Tibial nerve (tissue), 4 donors: ENCODE results near the gene ESRRG. TPM values are rescaled to one million over a fixed set of nuclear protein-coding genes. Genes with fewer than 3 reads are reported as not detected.

Experiments
- DNase-seq, 2 donors: peaks; one replicate each; pipeline ENCODE4 v3.0.0-alpha.2; 2019; ENCODE audit warnings: low spot score in 2 of 2
- H3K27ac ChIP-seq, 4 donors: fragments of 200-600 bp; sonication (generic) in 3 of 4; one replicate each; pipeline ENCODE4 v1.5.1; 2017 to 2019; ENCODE audit warnings: mild to moderate bottlenecking in 1 of 4
- H3K27me3 ChIP-seq, 2 donors: fragments of 200-600 bp; sonication (generic) in 1 of 2; one replicate each; pipeline versions ENCODE4 v1.5.1 to v1.6.0; 2017 to 2019
- H3K36me3 ChIP-seq, 3 donors: fragments of 200-600 bp; sonication (generic); one replicate each; pipeline ENCODE4 v1.5.1; 2018 to 2019
- H3K4me1 ChIP-seq, 4 donors: fragments of 200-600 bp; sonication (generic) in 3 of 4; one replicate each; pipeline ENCODE4 v1.5.1; 2017 to 2019
- H3K4me3 ChIP-seq, 4 donors: fragments of 200-600 bp; sonication (generic) in 3 of 4; one replicate each; pipeline ENCODE4 v1.5.1; 2017 to 2019; ENCODE audit warnings: mild to moderate bottlenecking in 1 of 4, moderate library complexity in 1 of 4
- H3K9me3 ChIP-seq, 4 donors: fragments of 200-600 bp; sonication (generic) in 3 of 4; one replicate each; pipeline ENCODE4 v1.5.1; 2017 to 2019
- CTCF ChIP-seq, 5 experiments: fragments of 200-600 bp in 3 of 5; fragments of 450-650 bp in 2 of 5; sonication (generic) in 3 of 5; IDR thresholded peaks; one replicate each; pipeline ENCODE4 v1.5.1; 2016 to 2019; ENCODE audit warnings: antibody characterized with exemption in 5 of 5, mild to moderate bottlenecking in 3 of 5, moderate library complexity in 2 of 5
- EP300 ChIP-seq, 2 donors: sonication (generic); formaldehyde crosslinking; IDR thresholded peaks; one replicate each; pipeline ENCODE4 v1.6.1; 2017; ENCODE audit warnings: antibody characterized with exemption in 2 of 2, mild to moderate bottlenecking in 1 of 2
- POLR2A ChIP-seq, 2 donors: fragments of 450-650 bp; IDR thresholded peaks; one replicate each; pipeline ENCODE4 v1.6.1; 2017; ENCODE audit warnings: antibody characterized with exemption in 2 of 2, mild to moderate bottlenecking in 2 of 2, moderate library complexity in 2 of 2
- WGBS, 2 donors: methylation state at CpG; one replicate each; pipeline ENCODE4 v1.1.5; 2018; 5-methylcytosine and 5-hydroxymethylcytosine counted together
- total RNA-seq, 4 donors: library from RNA; depleted of rRNA; stranded (reverse); fragments of >200 nt; gene quantifications; one replicate each; pipeline ENCODE4 v1.1.0, GENCODE V29; 2016

ESRRG gene
- total RNA-seq, 4 donors from 2014 or later, result 1.4 to 3.3 (median 1.6) TPM

- no peak for DNase-seq
- Histone ChIP-seq H3K36me3 (no peaks in the 10 kb centered on the region), H3K27me3 (no peaks in the 10 kb centered on the region), H3K27ac (no peak overlapping the region), H3K4me1 (no peaks in the 10 kb centered on the region), H3K9me3 (no peaks in the 10 kb centered on the region), H3K4me3 (no peak overlapping the region)
- 85 to 90% methylated on average over 6 of the region's 6 CpGs for WGBS, 2 donors
- TF ChIP-seq POLR2A (IDR thresholded peaks at IDR 0.05) (no peak), CTCF (IDR thresholded peaks at IDR 0.05) (no peak), EP300 (IDR thresholded peaks at IDR 0.05) (no peak)
Measured at GRCh38 chr1:216626394-216627067, 96.7 kb downstream of the ESRRG start.

GRCh38 chr1:216621536-216621935 lies 101.7 kb downstream of the ESRRG start:
- TF ChIP-seq EP300 (IDR thresholded peaks at IDR 0.05), result no peak
- no peak for TF ChIP-seq CTCF (IDR thresholded peaks at IDR 0.05)
- no peak for TF ChIP-seq POLR2A (IDR thresholded peaks at IDR 0.05)
- H3K27me3 ChIP-seq, result no peaks in the 10 kb centered on the region

GRCh38 chr1:216617081-216617875 lies 106.0 kb downstream of the ESRRG start:
- Histone ChIP-seq H3K36me3 (no peaks in the 10 kb centered on the region), H3K4me3 (no peak overlapping the region), H3K27ac (no peak overlapping the region), H3K27me3 (no peaks in the 10 kb centered on the region), H3K9me3 (no peaks in the 10 kb centered on the region), H3K4me1 (no peaks in the 10 kb centered on the region)
- WGBS, 2 donors, result 50 to 59% methylated on average over 5 of the region's 5 CpGs
- DNase-seq, result no peak
- no peak for TF ChIP-seq EP300 (IDR thresholded peaks at IDR 0.05)
- no peak for TF ChIP-seq POLR2A (IDR thresholded peaks at IDR 0.05)
- TF ChIP-seq CTCF (IDR thresholded peaks at IDR 0.05), result no peak

More at GRCh38 chr1:216621536-216621935, 101.7 kb downstream of the ESRRG start:
- Histone ChIP-seq H3K27ac (no peak overlapping the region), H3K4me1 (no peaks in the 10 kb centered on the region), H3K4me3 (no peak overlapping the region), H3K36me3 (no peaks in the 10 kb centered on the region), H3K9me3 (no peaks in the 10 kb centered on the region)
- no peak for DNase-seq

- Histone ChIP-seq H3K4me3 (no peak overlapping the region), H3K9me3 (no peaks in the 10 kb centered on the region), H3K4me1 (no peaks in the 10 kb centered on the region), H3K27ac (no peak overlapping the region), H3K27me3 (no peaks in the 10 kb centered on the region), H3K36me3 (no peaks in the 10 kb centered on the region)
- 67 to 76% methylated on average over 4 of the region's 4 CpGs for WGBS, 2 donors
- TF ChIP-seq EP300 (IDR thresholded peaks at IDR 0.05) (no peak), POLR2A (IDR thresholded peaks at IDR 0.05) (no peak)
- no peak for DNase-seq
Measured at GRCh38 chr1:216616425-216616824, 106.8 kb downstream of the ESRRG start.

- 85 to 86% methylated on average over 12 of the region's 12 CpGs for WGBS, 2 donors
- Histone ChIP-seq H3K36me3 (no peaks in the 10 kb centered on the region), H3K27me3 (no peaks in the 10 kb centered on the region), H3K4me3 (no peak overlapping the region), H3K9me3 (no peaks in the 10 kb centered on the region), H3K4me1 (no peaks in the 10 kb centered on the region), H3K27ac (no peak overlapping the region)
- no peak for DNase-seq
- no peak for TF ChIP-seq EP300 (IDR thresholded peaks at IDR 0.05)
Measured at GRCh38 chr1:216614011-216614934, 109.0 kb downstream of the ESRRG start.
